ENCODE measurements around the gene RASSF3. TPM values are rescaled to one million over a fixed set of nuclear protein-coding genes. Genes with fewer than 3 reads are reported as not detected.

RASSF3 gene
- total and polyA plus RNA-seq, 7 donors, result 34.7 to 348 (median 143) TPM

- no peak for TF ChIP-seq POLR2A (IDR thresholded peaks at IDR 0.05)
- Histone ChIP-seq H3K4me3 (no peak overlapping the region), H3K9me3 (no peaks in the 10 kb centered on the region), H3K27ac (no peak overlapping the region), H3K36me3 (no peaks in the 10 kb centered on the region), H3K4me1 (peaks cover 0 to 13% (median 4%) of the 10 kb centered on the region in 4 donors), H3K27me3 (no peaks in the 10 kb centered on the region)
- intact Hi-C loops (cut with DNase I), result no loop called here
- peak; percentile 22 for DNase-seq
- 83 to 91% methylated on average over 8 of the region's 8 CpGs for WGBS, 2 donors
Measured at GRCh38 chr12:64567570-64567969, 42.7 kb upstream of the RASSF3 start.

DNA sequence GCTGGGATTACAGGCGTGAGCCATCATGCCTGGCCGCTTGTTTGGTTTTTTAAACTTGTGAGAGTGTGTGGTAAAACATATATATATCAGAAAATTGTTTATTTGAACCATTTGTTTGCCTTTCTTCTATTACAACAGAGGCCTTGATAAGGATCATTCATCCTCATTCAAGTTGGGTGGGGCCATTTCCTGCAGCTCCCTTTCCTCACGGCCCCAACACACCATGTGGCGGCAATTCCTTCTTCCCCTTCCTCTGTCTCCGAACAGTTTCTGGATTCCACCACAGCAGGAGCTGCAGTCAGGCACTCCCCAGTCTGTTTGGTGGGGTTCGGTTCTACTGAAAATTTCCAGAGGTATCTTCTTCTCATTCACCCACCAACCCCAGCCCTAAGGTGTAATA is 42.0 kb upstream of the RASSF3 start:
- no peaks in the 10 kb centered on the region for H3K36me3 ChIP-seq
- WGBS, 2 donors, result 17 to 64% methylated on average over 6 of the region's 6 CpGs
- H3K27me3 ChIP-seq, result no peaks in the 10 kb centered on the region
- H3K9me3 ChIP-seq, result no peaks in the 10 kb centered on the region
- H3K27ac ChIP-seq, result no peak overlapping the region
- intact Hi-C loops (cut with DNase I), result no loop called here
- peak; percentile 48 for DNase-seq
- peaks cover 0 to 13% (median 4%) of the 10 kb centered on the region in 4 donors for H3K4me1 ChIP-seq
- TF ChIP-seq EP300 (IDR thresholded peaks at IDR 0.05), result no peak
- no peak for TF ChIP-seq POLR2AphosphoS5 (IDR thresholded peaks at IDR 0.05)
- TF ChIP-seq, protein P1, sequence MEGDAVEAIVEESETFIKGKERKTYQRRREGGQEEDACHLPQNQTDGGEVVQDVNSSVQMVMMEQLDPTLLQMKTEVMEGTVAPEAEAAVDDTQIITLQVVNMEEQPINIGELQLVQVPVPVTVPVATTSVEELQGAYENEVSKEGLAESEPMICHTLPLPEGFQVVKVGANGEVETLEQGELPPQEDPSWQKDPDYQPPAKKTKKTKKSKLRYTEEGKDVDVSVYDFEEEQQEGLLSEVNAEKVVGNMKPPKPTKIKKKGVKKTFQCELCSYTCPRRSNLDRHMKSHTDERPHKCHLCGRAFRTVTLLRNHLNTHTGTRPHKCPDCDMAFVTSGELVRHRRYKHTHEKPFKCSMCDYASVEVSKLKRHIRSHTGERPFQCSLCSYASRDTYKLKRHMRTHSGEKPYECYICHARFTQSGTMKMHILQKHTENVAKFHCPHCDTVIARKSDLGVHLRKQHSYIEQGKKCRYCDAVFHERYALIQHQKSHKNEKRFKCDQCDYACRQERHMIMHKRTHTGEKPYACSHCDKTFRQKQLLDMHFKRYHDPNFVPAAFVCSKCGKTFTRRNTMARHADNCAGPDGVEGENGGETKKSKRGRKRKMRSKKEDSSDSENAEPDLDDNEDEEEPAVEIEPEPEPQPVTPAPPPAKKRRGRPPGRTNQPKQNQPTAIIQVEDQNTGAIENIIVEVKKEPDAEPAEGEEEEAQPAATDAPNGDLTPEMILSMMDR (IDR thresholded peaks at IDR 0.05), result no peak
- TF ChIP-seq POLR2A (IDR thresholded peaks at IDR 0.05), result no peak
- no peak overlapping the region for H3K4me3 ChIP-seq

- Histone ChIP-seq H3K36me3 (no peaks in the 10 kb centered on the region), H3K4me1 (peaks cover 0 to 13% (median 4%) of the 10 kb centered on the region in 4 donors), H3K27ac (peak overlapping the region in 1 of 4 donors; percentile 28), H3K27me3 (no peaks in the 10 kb centered on the region), H3K9me3 (peaks cover 0 to 7% (median 2%) of the 10 kb centered on the region in 4 donors), H3K4me3 (no peak overlapping the region)
- 78 to 84% methylated on average over 6 of the region's 6 CpGs for WGBS, 2 donors
- intact Hi-C loops (cut with DNase I), result no loop called here
- DNase-seq, result peak; percentile 3
- peak in 1 of 4 donors; percentile 11 for TF ChIP-seq POLR2AphosphoS5 (IDR thresholded peaks at IDR 0.05)
- TF ChIP-seq, protein P1 (IDR thresholded peaks at IDR 0.05), result no peak
- TF ChIP-seq EP300 (IDR thresholded peaks at IDR 0.05), result no peak
- no peak for TF ChIP-seq POLR2A (IDR thresholded peaks at IDR 0.05)
Measured at GRCh38 chr12:64569923-64570691, 40.2 kb upstream of the RASSF3 start.

GRCh38 chr12:64571411-64571810 is 38.9 kb upstream of the RASSF3 start:
- 21 to 48% methylated on average over 2 of the region's 2 CpGs for WGBS, 2 donors
- TF ChIP-seq POLR2A (IDR thresholded peaks at IDR 0.05), result no peak
- Histone ChIP-seq H3K36me3 (no peaks in the 10 kb centered on the region), H3K9me3 (peaks cover 0 to 8% (median 2%) of the 10 kb centered on the region in 4 donors), H3K27me3 (no peaks in the 10 kb centered on the region), H3K4me1 (peaks cover 0 to 5% (median under 1%) of the 10 kb centered on the region in 4 donors), H3K27ac (no peak overlapping the region), H3K4me3 (no peak overlapping the region)
- intact Hi-C loops (cut with DNase I), result no loop called here
- no peak for DNase-seq

- TF ChIP-seq POLR2AphosphoS5 (IDR thresholded peaks at IDR 0.05) (no peak), EP300 (IDR thresholded peaks at IDR 0.05) (no peak), POLR2A (IDR thresholded peaks at IDR 0.05) (no peak)
- TF ChIP-seq, protein P1 (IDR thresholded peaks at IDR 0.05), result no peak
- H3K27ac ChIP-seq, result no peak overlapping the region
- H3K27me3 ChIP-seq, result no peaks in the 10 kb centered on the region
- H3K4me1 ChIP-seq, result peaks cover 0 to 4% (median 0%) of the 10 kb centered on the region in 4 donors
- no peak for DNase-seq
- intact Hi-C loops (cut with DNase I), result no loop called here
- no peaks in the 10 kb centered on the region for H3K36me3 ChIP-seq
- 92% methylated on average over 2 of the region's 2 CpGs for WGBS, 2 donors
- H3K9me3 ChIP-seq, result peaks cover 0 to 8% (median 2%) of the 10 kb centered on the region in 4 donors
- no peak overlapping the region for H3K4me3 ChIP-seq
Measured at GRCh38 chr12:64572241-64572640, 38.1 kb upstream of the RASSF3 start.

Measured in sigmoid colon (tissue), 7 donors.